GM12875 (cell line): ENCODE data around the gene POGK.

ENCODE experiments used
- H3K4me3 ChIP-seq: one replicate; pipeline ENCODE4 v1.5.1; 2011; ENCODE audit warnings: low read depth, low read length, control low read depth
- CTCF ChIP-seq: IDR thresholded peaks from 2 replicates; pipeline ENCODE4 v1.5.1; 2011; ENCODE audit warnings: low read depth, mild to moderate bottlenecking, control low read depth, inconsistent platforms, low read length, moderate library complexity, borderline replicate concordance; ENCODE audit not compliant: insufficient read depth

POGK gene, protein sequence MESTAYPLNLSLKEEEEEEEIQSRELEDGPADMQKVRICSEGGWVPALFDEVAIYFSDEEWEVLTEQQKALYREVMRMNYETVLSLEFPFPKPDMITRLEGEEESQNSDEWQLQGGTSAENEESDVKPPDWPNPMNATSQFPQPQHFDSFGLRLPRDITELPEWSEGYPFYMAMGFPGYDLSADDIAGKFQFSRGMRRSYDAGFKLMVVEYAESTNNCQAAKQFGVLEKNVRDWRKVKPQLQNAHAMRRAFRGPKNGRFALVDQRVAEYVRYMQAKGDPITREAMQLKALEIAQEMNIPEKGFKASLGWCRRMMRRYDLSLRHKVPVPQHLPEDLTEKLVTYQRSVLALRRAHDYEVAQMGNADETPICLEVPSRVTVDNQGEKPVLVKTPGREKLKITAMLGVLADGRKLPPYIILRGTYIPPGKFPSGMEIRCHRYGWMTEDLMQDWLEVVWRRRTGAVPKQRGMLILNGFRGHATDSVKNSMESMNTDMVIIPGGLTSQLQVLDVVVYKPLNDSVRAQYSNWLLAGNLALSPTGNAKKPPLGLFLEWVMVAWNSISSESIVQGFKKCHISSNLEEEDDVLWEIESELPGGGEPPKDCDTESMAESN

DNA sequence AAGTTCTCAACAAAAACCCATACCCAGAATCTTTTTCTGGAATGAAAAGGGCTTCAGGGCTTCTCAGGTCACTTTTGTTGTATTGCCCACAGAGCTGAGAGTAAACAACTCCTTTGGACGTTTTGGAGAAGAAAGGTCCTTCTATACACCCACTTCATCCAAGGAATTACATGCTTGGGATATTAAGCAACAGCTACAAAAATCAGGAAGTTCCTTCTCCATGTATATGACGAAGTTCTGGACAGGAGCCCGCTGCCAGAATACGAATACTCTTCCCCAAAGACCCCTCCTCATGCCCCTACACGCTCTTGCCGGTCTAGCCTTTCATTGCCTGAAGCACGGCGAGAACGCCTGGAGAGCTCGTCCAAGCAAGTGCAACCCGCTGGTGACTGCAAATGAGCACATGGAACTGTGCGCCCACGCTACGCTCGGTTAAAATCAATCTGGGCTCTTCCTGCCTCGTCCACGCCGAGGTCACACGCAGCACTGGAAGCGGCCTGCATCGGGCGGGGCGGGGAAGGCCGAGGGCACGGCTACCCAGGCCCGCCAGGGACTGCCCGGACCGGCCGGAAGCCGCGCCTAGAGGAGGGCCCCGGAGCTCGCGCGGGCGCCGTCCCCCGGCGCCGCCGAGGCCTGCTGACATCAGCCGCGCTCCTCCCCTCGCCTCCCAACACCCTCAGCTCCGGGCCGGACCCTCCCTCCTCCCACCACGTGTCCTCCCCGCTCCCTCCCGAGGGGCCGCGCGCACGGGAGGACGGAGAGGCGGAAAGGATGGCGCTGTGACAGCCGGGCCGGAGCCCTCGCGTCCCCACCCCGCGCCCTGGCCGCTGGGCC, at the start of gene POGK:
Gene POGK (plus strand): TSS at position 710 of the 834 bp plus-strand sequence. CDS start 1,482 bp downstream, outside the sequence.
- H3K4me3 ChIP-seq = peak within 1 kb of the TSS; percentile 59

DNA sequence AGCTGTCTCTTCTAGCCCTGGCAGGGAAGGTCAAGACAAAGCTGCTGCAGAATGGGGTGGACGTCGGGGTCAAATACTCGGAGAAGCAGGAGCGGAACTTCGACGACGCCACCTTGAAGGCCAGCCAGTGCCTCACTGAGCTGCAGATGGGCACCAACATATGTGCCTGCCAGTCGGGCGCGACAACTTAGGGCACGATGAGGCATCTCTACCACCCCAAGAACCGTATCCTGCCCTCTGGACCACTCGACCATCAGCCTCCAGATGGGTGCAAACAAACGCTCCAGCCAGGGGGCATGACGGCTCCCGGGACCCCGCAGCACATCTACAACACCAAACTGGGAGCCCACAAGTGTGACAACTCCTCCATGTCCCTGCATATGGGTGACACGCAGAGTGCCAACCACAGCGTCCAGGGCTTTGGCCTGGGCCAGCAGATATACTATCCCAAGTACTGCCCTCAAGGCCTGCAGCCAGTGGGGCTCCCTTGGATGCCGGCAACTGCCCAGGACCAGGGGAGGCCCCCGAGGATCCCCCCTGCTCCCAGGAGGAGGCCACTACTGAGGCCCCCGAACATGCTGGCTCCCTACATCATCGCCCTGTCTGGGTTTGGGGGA, 42.5 kb upstream of the POGK start:
- TF ChIP-seq CTCF = no peak
- no peak overlapping the region for H3K4me3 ChIP-seq

More for the DNA sequence above, at the start of gene POGK:
- TF ChIP-seq CTCF = no peak

DNA sequence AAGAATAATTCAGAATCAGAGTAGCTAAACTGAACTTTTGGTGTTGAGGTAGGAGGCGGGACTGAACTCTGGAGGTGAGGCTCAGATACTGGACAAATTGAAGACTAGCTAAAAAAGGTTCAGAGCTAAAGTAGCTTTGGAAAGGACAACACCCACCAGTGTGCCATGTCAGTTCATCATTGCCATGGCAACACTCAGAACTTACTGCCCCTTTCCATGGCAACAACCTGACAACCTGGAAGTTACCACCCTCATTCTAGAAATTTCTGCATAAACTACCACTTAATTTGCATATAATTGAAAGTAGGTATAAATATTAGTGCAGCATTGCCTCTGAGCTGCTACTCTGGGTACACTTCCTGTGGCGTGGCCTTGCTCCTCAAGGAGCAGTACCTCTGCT, 30.3 kb upstream of the POGK start:
- TF ChIP-seq CTCF = no peak
- H3K4me3 ChIP-seq = no peak overlapping the region

- no peak for TF ChIP-seq CTCF
- no peak overlapping the region for H3K4me3 ChIP-seq
Observed at GRCh38 chr1:166811691-166812090, 27.6 kb upstream of the POGK start.

- H3K4me3 ChIP-seq = no peak overlapping the region
- TF ChIP-seq CTCF = no peak
Observed at GRCh38 chr1:166813508-166814223, 25.6 kb upstream of the POGK start.

DNA sequence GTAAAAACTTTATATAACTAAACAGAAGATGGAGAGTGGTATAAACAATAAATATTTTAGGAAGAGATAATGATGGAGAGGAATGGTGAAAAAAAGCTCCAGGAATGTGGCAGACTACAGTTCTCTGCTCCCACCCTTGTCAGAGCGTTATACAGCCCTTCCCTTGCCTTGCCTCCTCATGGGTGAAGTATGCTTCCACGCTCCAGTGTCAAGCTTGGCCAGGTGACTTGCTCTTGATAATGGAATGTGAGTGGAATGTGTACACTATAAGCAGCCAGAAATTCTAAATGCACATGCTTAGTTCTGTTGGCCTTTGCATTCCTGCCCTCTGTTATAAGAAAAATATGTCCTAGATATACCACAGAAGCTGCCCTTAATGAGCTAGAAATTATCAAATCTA, 24.7 kb upstream of the POGK start:
- no peak for TF ChIP-seq CTCF
- no peak overlapping the region for H3K4me3 ChIP-seq
